ENCODE results near the gene MTHFD1. TPM values are rescaled to one million over a fixed set of nuclear protein-coding genes. Genes with fewer than 3 reads are reported as not detected.
"Not testable (repeated sequence)": the region's sequence is repeated elsewhere in the genome, so short reads cannot be mapped to it uniquely, and the experiment has no call there.

The MTHFD1 gene
- total RNA-seq, 8 experiments from 2014 or later, result 13.5 to 132 (median 38.5) TPM

GRCh38 chr14:64391113-64391725, 3.1 kb downstream of the MTHFD1 start:
- 46 to 94% (median 77%) methylated on average over 5 to 12 of the region's 12 CpGs for WGBS, 10 experiments
- Histone ChIP-seq H3K4me3 (no peak overlapping the region), H3K27ac (no peak overlapping the region), H3K4me1 (replicated peaks in 1 of 2) (peaks cover 9% of the 10 kb centered on the region in 2 donors)
- no peak for ATAC-seq (replicated peaks in 6 of 8)
- in situ Hi-C loops (cut with MboI; ENCODE audit: low pct_unique_long_range_greater_than_20kb in 2 of 9, low sequenced_read_pairs in 9 of 9, unreplicated experiment in 9 of 9), result no loop called here

DNA sequence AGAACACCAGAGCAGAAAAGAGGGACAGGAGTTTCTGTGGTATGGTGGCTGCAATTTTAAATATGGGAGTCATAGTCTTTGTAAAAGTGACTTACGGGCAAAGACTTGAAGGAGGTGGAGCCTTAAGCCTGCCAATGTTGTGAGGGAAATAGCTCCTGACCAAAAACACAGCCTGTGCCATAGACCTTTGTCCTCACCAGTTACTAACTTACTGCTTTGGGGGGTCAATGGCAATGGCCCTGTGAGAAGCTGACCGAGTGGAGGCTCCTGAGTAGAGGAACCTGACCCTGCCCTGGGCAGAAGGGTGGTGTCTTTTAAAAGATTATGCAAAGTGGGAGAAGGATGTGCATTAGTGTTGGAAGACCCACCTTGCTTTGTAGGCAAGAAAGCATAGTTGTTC, 3.8 kb downstream of the MTHFD1 start:
- H3K4me3 ChIP-seq, result no peak overlapping the region
- no peak overlapping the region for H3K27ac ChIP-seq
- ATAC-seq (replicated peaks in 6 of 8), result no peak
- in situ Hi-C loops (cut with MboI; ENCODE audit: low pct_unique_long_range_greater_than_20kb in 2 of 9, low sequenced_read_pairs in 9 of 9, unreplicated experiment in 9 of 9), result no loop called here
- WGBS, 10 experiments, result 17 to 100% (median 86%) methylated on average over 1 to 2 of the region's 2 CpGs; no CpG with 5 or more reads in 3 of the 10 experiments
- peaks cover 5% of the 10 kb centered on the region in 2 donors for H3K4me1 ChIP-seq (replicated peaks in 1 of 2)

- ATAC-seq (replicated peaks in 6 of 8); in situ Hi-C loops (cut with MboI; ENCODE audit: low pct_unique_long_range_greater_than_20kb in 2 of 9, low sequenced_read_pairs in 9 of 9, unreplicated experiment in 9 of 9); H3K4me1 ChIP-seq (replicated peaks in 1 of 2); H3K27ac ChIP-seq; H3K4me3 ChIP-seq: not testable (repeated sequence)
- WGBS, 10 experiments, result 86 to 100% (median 100%) methylated on average over 1 to 3 of the region's 3 CpGs; no CpG with 5 or more reads in 3 of the 10 experiments
Observed at GRCh38 chr14:64393189-64393726, 5.1 kb downstream of the MTHFD1 start.

GRCh38 chr14:64394423-64394822, 6.3 kb downstream of the MTHFD1 start:
- ATAC-seq (replicated peaks in 6 of 8), result no peak
- 95 to 100% (median 100%) methylated on average over 1 to 2 of the region's 2 CpGs; no CpG with 5 or more reads in 6 of the 10 experiments for WGBS, 10 experiments
- in situ Hi-C loops (cut with MboI; ENCODE audit: low pct_unique_long_range_greater_than_20kb in 2 of 9, low sequenced_read_pairs in 9 of 9, unreplicated experiment in 9 of 9), result no loop called here

GRCh38 chr14:64394977-64395633, 7.0 kb downstream of the MTHFD1 start:
- Histone ChIP-seq H3K27ac (no peak overlapping the region), H3K4me3 (no peak overlapping the region), H3K4me1 (replicated peaks in 1 of 2) (no peaks in the 10 kb centered on the region)
- WGBS, 10 experiments, result 67 to 100% (median 96%) methylated on average over 1 to 2 of the region's 4 CpGs; no CpG with 5 or more reads in 1 of the 10 experiments
- ATAC-seq (replicated peaks in 6 of 8), result no peak
- in situ Hi-C loops (cut with MboI; ENCODE audit: low pct_unique_long_range_greater_than_20kb in 2 of 9, low sequenced_read_pairs in 9 of 9, unreplicated experiment in 9 of 9), result no loop called here

More at GRCh38 chr14:64394423-64394822, 6.3 kb downstream of the MTHFD1 start:
- Histone ChIP-seq H3K4me3 (no peak overlapping the region), H3K4me1 (replicated peaks in 1 of 2) (peaks cover 0 to under 1% of the 10 kb centered on the region in 2 donors), H3K27ac (no peak overlapping the region)

GRCh38 chr14:64400829-64401459, 12.8 kb downstream of the MTHFD1 start:
- H3K4me1 ChIP-seq (replicated peaks in 1 of 2), result no peaks in the 10 kb centered on the region
- 85 to 100% (median 100%) methylated on average over 1 to 6 of the region's 6 CpGs; no CpG with 5 or more reads in 1 of the 10 experiments for WGBS, 10 experiments
- no peak for ATAC-seq (replicated peaks in 6 of 8)
- H3K27ac ChIP-seq, result no peak overlapping the region
- no peak overlapping the region for H3K4me3 ChIP-seq
- in situ Hi-C loops (cut with MboI; ENCODE audit: low pct_unique_long_range_greater_than_20kb in 2 of 9, low sequenced_read_pairs in 9 of 9, unreplicated experiment in 9 of 9), result no loop called here

GRCh38 chr14:64401949-64402348, 13.8 kb downstream of the MTHFD1 start:
- in situ Hi-C loops (cut with MboI; ENCODE audit: low pct_unique_long_range_greater_than_20kb in 2 of 9, low sequenced_read_pairs in 9 of 9, unreplicated experiment in 9 of 9), result no loop called here
- WGBS, 10 experiments, result 0 to 100% (median 84%) methylated on average over 1 of the region's 1 CpG
- H3K27ac ChIP-seq, result no peak overlapping the region
- no peak for ATAC-seq (replicated peaks in 6 of 8)
- H3K4me3 ChIP-seq, result no peak overlapping the region
- no peaks in the 10 kb centered on the region for H3K4me1 ChIP-seq (replicated peaks in 1 of 2)

GRCh38 chr14:64405295-64405694, 17.1 kb downstream of the MTHFD1 start:
- in situ Hi-C loops (cut with MboI; ENCODE audit: low pct_unique_long_range_greater_than_20kb in 2 of 9, low sequenced_read_pairs in 9 of 9, unreplicated experiment in 9 of 9), result no loop called here
- WGBS, 10 experiments, result 90 to 100% (median 96%) methylated on average over 1 to 4 of the region's 4 CpGs; no CpG with 5 or more reads in 1 of the 10 experiments
- Histone ChIP-seq H3K27ac (no peak overlapping the region), H3K4me1 (replicated peaks in 1 of 2) (peaks cover 0 to 3% of the 10 kb centered on the region in 2 donors), H3K4me3 (no peak overlapping the region)
- no peak for ATAC-seq (replicated peaks in 6 of 8)

DNA sequence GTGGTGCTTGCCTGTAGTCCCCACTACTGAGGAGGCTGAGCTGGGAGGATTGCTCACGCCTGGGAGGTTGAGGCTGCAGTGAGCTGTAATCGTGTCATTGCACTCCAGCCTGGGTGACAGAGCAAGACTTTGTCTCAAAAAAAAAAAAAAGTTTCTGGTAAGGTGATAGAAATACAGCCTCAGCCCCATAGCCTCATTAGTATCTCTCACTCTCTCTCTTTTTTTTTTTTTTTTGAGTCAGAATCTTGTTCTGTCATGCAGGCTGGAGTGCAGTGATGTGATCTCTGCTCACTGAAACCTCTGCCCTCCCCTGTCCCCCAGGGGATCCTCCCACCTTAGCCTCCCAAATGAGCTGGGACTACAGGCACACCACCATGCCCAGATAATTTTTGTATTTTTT, 19.2 kb downstream of the MTHFD1 start:
- in situ Hi-C loops (cut with MboI; ENCODE audit: low pct_unique_long_range_greater_than_20kb in 2 of 9, low sequenced_read_pairs in 9 of 9, unreplicated experiment in 9 of 9), result no loop called here
- Histone ChIP-seq H3K4me1 (replicated peaks in 1 of 2) (peaks cover 0 to 9% of the 10 kb centered on the region in 2 donors), H3K27ac (no peak overlapping the region), H3K4me3 (no peak overlapping the region)
- WGBS, 10 experiments, result 83 to 100% (median 95%) methylated on average over 1 to 2 of the region's 2 CpGs; no CpG with 5 or more reads in 4 of the 10 experiments
- no peak for ATAC-seq (replicated peaks in 6 of 8)

- ATAC-seq (replicated peaks in 6 of 8), result no peak
- Histone ChIP-seq H3K4me3 (no peak overlapping the region), H3K4me1 (replicated peaks in 1 of 2) (peaks cover 0 to 9% of the 10 kb centered on the region in 2 donors), H3K27ac (no peak overlapping the region)
- 85 to 100% (median 95%) methylated on average over 1 to 7 of the region's 7 CpGs for WGBS, 10 experiments
- in situ Hi-C loops (cut with MboI; ENCODE audit: low pct_unique_long_range_greater_than_20kb in 2 of 9, low sequenced_read_pairs in 9 of 9, unreplicated experiment in 9 of 9), result no loop called here
Observed at GRCh38 chr14:64409126-64409920, 21.2 kb downstream of the MTHFD1 start.

- Histone ChIP-seq H3K27ac (no peak overlapping the region), H3K4me3 (no peak overlapping the region), H3K4me1 (replicated peaks in 1 of 2) (peaks cover 0 to 9% of the 10 kb centered on the region in 2 donors)
- WGBS, 10 experiments, result 17 to 100% (median 71%) methylated on average over 1 to 2 of the region's 5 CpGs; no CpG with 5 or more reads in 5 of the 10 experiments
- in situ Hi-C loops (cut with MboI; ENCODE audit: low pct_unique_long_range_greater_than_20kb in 2 of 9, low sequenced_read_pairs in 9 of 9, unreplicated experiment in 9 of 9), result no loop called here
- peak in 6 of 8 experiments; percentile 44 to 75 (median 67) for ATAC-seq (replicated peaks in 6 of 8)
Observed at GRCh38 chr14:64410084-64410774, 22.1 kb downstream of the MTHFD1 start.

DNA sequence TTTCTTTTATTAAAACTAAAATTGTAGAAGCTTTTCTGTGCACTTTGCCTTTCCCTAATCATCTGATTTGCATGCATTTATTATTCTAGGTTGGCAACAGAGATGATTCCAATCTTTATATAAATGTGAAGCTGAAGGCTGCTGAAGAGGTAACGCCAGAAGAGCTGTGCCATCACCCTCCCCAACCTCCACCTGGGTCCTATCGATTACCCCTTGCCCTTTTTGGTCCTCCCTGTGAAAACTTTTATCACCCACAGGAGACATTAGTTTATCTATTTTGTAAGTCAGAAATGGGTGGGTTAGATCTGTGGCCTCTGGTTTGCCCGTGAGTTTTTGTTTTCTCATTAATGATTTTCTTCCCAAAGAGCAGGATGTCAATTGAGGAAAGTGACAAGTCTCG, 22.8 kb downstream of the MTHFD1 start:
- no peak overlapping the region for H3K4me3 ChIP-seq
- peaks cover 0 to 9% of the 10 kb centered on the region in 2 donors for H3K4me1 ChIP-seq (replicated peaks in 1 of 2)
- H3K27ac ChIP-seq, result peak overlapping the region in 1 of 2 donors; percentile 4
- WGBS, 10 experiments, result 75 to 100% (median 100%) methylated on average over 1 to 4 of the region's 4 CpGs
- no peak for ATAC-seq (replicated peaks in 6 of 8)
- in situ Hi-C loops (cut with MboI; ENCODE audit: low pct_unique_long_range_greater_than_20kb in 2 of 9, low sequenced_read_pairs in 9 of 9, unreplicated experiment in 9 of 9), result no loop called here

All from motor neuron (in vitro differentiated cells).